H9 (cell line): ENCODE data around the gene LGALS9. TPM values are rescaled to one million over a fixed set of nuclear protein-coding genes. Genes with fewer than 3 reads are reported as not detected.

Experiments used
- DNase-seq: peaks from one replicate; pipeline ENCODE4 v3.0.0-alpha.2; 2017
- H2AFZ ChIP-seq: one replicate; pipeline ENCODE4 v1.6.1; 2013; ENCODE audit warnings: mild to moderate bottlenecking, low read length, control low read depth, moderate library complexity
- H2AK5ac ChIP-seq: 2 replicates; pipeline ENCODE4 v1.6.1; 2013; ENCODE audit warnings: low read length, control low read depth, mixed read lengths; ENCODE audit not compliant: insufficient read length
- H2BK120ac ChIP-seq: one replicate; pipeline ENCODE4 v1.6.1; 2013; ENCODE audit warnings: low read depth, mild to moderate bottlenecking, low read length, control low read depth, inconsistent platforms; ENCODE audit not compliant: poor library complexity, severe bottlenecking
- H2BK12ac ChIP-seq: 2 replicates; pipeline ENCODE4 v1.6.1; 2013; ENCODE audit warnings: low read length, control low read depth, mixed read lengths, low read depth; ENCODE audit not compliant: insufficient read length
- H2BK15ac ChIP-seq: 2 replicates; pipeline ENCODE4 v1.6.1; 2013; ENCODE audit warnings: low read depth, low read length, control low read depth
- H2BK20ac ChIP-seq: one replicate; pipeline ENCODE4 v1.6.1; 2013; ENCODE audit warnings: low read depth, mild to moderate bottlenecking, low read length, control low read depth, inconsistent platforms; ENCODE audit not compliant: poor library complexity, severe bottlenecking
- H2BK5ac ChIP-seq: 2 replicates; pipeline ENCODE4 v1.6.1; 2013; ENCODE audit warnings: low read length, control low read depth, mixed read lengths; ENCODE audit not compliant: insufficient read length
- H3K14ac ChIP-seq: 2 replicates; pipeline ENCODE4 v1.6.1; 2013; ENCODE audit warnings: low read length, control low read depth; ENCODE audit not compliant: insufficient read depth
- H3K18ac ChIP-seq: 2 replicates; pipeline ENCODE4 v1.6.1; 2013; ENCODE audit warnings: low read depth, mild to moderate bottlenecking, mixed read lengths, low read length, control low read depth; ENCODE audit not compliant: insufficient read length
- H3K23ac ChIP-seq: 2 replicates; pipeline ENCODE4 v1.6.1; 2013; ENCODE audit warnings: low read length, control low read depth, mixed read lengths, low read depth; ENCODE audit not compliant: insufficient read length
- H3K23me2 ChIP-seq: 2 replicates; pipeline ENCODE4 v1.6.1; 2013; ENCODE audit warnings: low read depth, mild to moderate bottlenecking, mixed read lengths, low read length, control low read depth; ENCODE audit not compliant: insufficient read length, poor library complexity, severe bottlenecking
- H3K27ac ChIP-seq: 2 replicates; pipeline ENCODE4 v1.5.1; 2013; ENCODE audit warnings: low read length, control low read depth, mixed read lengths, low read depth; ENCODE audit not compliant: insufficient read length
- H3K27me3 ChIP-seq: 2 replicates; pipeline ENCODE4 v1.6.1; 2013; ENCODE audit warnings: low read length, control low read depth, inconsistent platforms; ENCODE audit not compliant: insufficient read depth
- H3K4ac ChIP-seq: 2 replicates; pipeline ENCODE4 v1.6.1; 2013; ENCODE audit warnings: low read depth, mild to moderate bottlenecking, control low read depth, inconsistent platforms, low read length, moderate library complexity
- H3K4me1 ChIP-seq: 2 replicates; pipeline ENCODE4 v1.6.1; 2013; ENCODE audit warnings: low read length, control low read depth, inconsistent platforms; ENCODE audit not compliant: insufficient read depth
- H3K4me2 ChIP-seq: 2 replicates; pipeline ENCODE4 v1.6.1; 2013; ENCODE audit warnings: low read length, control low read depth, mixed read lengths; ENCODE audit not compliant: insufficient read length, insufficient read depth
- H3K56ac ChIP-seq: 2 replicates; pipeline ENCODE4 v1.6.1; 2013; ENCODE audit warnings: low read depth, mild to moderate bottlenecking, mixed read lengths, low read length, control low read depth; ENCODE audit not compliant: insufficient read length
- H3K79me1 ChIP-seq: 2 replicates; pipeline ENCODE4 v1.6.1; 2013; ENCODE audit warnings: low read depth, mild to moderate bottlenecking, moderate library complexity, low read length, control low read depth, inconsistent platforms; ENCODE audit not compliant: insufficient read depth, poor library complexity, severe bottlenecking
- H3K79me2 ChIP-seq: 2 replicates; pipeline ENCODE4 v1.6.1; 2013; ENCODE audit warnings: low read length, control low read depth, inconsistent platforms; ENCODE audit not compliant: insufficient read depth
- H3K9ac ChIP-seq: 2 replicates; pipeline ENCODE4 v1.6.1; 2013; ENCODE audit warnings: low read length, control low read depth, mixed read lengths; ENCODE audit not compliant: insufficient read length; ENCODE audit errors: extremely low read depth
- H3K9me3 ChIP-seq: one replicate; pipeline ENCODE4 v1.6.1; 2013; ENCODE audit warnings: low read depth, low read length, inconsistent platforms; ENCODE audit not compliant: control insufficient read depth
- H3T11ph ChIP-seq: one replicate; pipeline ENCODE4 v1.6.1; 2013; ENCODE audit warnings: mild to moderate bottlenecking, low read length, control low read depth, inconsistent platforms
- H4K20me1 ChIP-seq: one replicate; pipeline ENCODE4 v1.6.1; 2013; ENCODE audit not compliant: control insufficient read depth, insufficient read length, insufficient read depth
- H4K5ac ChIP-seq: 2 replicates; pipeline ENCODE4 v1.6.1; 2013; ENCODE audit warnings: low read depth, mild to moderate bottlenecking, mixed read lengths, low read length, control low read depth; ENCODE audit not compliant: insufficient read length
- H4K8ac ChIP-seq: replicated peaks from 2 replicates; pipeline ENCODE4 v1.6.1; 2013; ENCODE audit warnings: low read length, control low read depth, mixed read lengths, low read depth; ENCODE audit not compliant: insufficient read length
- H4K91ac ChIP-seq: 2 replicates; pipeline ENCODE4 v1.6.1; 2013; ENCODE audit warnings: low read depth, mild to moderate bottlenecking, moderate library complexity, mixed read lengths, low read length, control low read depth; ENCODE audit not compliant: insufficient read length
- H3K27ac Mint-ChIP-seq, 3 experiments: 2 replicates in 2 of 3; 3 replicates in 1 of 3; pipeline ENCODE4 v1.8.0; 2020 to 2021; ENCODE audit warnings: mixed read lengths in 3 of 3, mild to moderate bottlenecking in 1 of 3, moderate library complexity in 1 of 3
- H3K27me3 Mint-ChIP-seq: 2 replicates; pipeline ENCODE4 v1.8.0; 2021; ENCODE audit warnings: low read depth, mild to moderate bottlenecking, moderate library complexity, mixed read lengths
- H3K36me3 Mint-ChIP-seq, 3 experiments: 2 replicates in 2 of 3; 3 replicates in 1 of 3; pipeline ENCODE4 v1.8.0; 2020 to 2021; ENCODE audit warnings: low read depth in 3 of 3, mixed read lengths in 3 of 3; ENCODE audit not compliant: insufficient read depth in 1 of 3
- H3K4me1 Mint-ChIP-seq, 2 experiments: 2 replicates each; pipeline ENCODE4 v1.8.0; 2020; ENCODE audit warnings: mixed read lengths in 2 of 2
- H3K4me3 Mint-ChIP-seq, 2 experiments: 2 replicates in 1 of 2; 3 replicates in 1 of 2; pipeline ENCODE4 v1.8.0; 2020 to 2021; ENCODE audit warnings: mild to moderate bottlenecking in 2 of 2, mixed read lengths in 2 of 2, moderate library complexity in 1 of 2
- H3K9me3 Mint-ChIP-seq, 2 experiments: 2 replicates in 1 of 2; 3 replicates in 1 of 2; pipeline ENCODE4 v1.8.0; 2020; ENCODE audit warnings: mild to moderate bottlenecking in 2 of 2, mixed read lengths in 2 of 2, moderate library complexity in 1 of 2
- CTCF ChIP-seq: fragments of 200-600 bp; sonication (generic); conservative IDR thresholded peaks from 3 replicates; pipeline ENCODE4 v1.8.0; 2021; ENCODE audit warnings: antibody characterized with exemption, mild to moderate bottlenecking
- WGBS: extraction: QIAGEN DNeasy Blood & Tissue Kit; methylation state at CpG from one replicate; pipeline ENCODE4 v1.1.7; 2013; ENCODE audit warnings: missing lambda C conversion rate, low lambda C conversion rate, mixed read lengths; ENCODE audit not compliant: insufficient read length; ENCODE audit errors: extremely low coverage; 5-methylcytosine and 5-hydroxymethylcytosine counted together
- total RNA-seq: library from RNA; stranded (reverse); gene quantifications from 2 replicates; pipeline ENCODE4 v1.2.1, GENCODE V29; 2021

Gene LGALS9
- total RNA-seq, 1 experiment from 2014 or later = 2.5 TPM

GRCh38 chr17:27596096-27596495 is 34.9 kb upstream of the LGALS9 start:
- WGBS = no CpG with 5 or more reads among the region's 4 CpGs
- H2BK12ac ChIP-seq = no peak overlapping the region

More at GRCh38 chr17:27596096-27596495, 34.9 kb upstream of the LGALS9 start:
- no peak overlapping the region for H3K27ac ChIP-seq
- no peak overlapping the region for H2AFZ ChIP-seq
- no peak overlapping the region for H2BK15ac ChIP-seq
- Mint-ChIP-seq H3K4me1 (peaks cover 3 to 7% of the 10 kb centered on the region in 2 experiments), H3K27me3 (no peaks in the 10 kb centered on the region), H3K36me3 (peaks cover 3 to 43% (median 18%) of the 10 kb centered on the region in 3 experiments; a peak in 6 of 7 replicates), H3K27ac (no peak overlapping the region), H3K9me3 (no peaks in the 10 kb centered on the region), H3K4me3 (no peak overlapping the region)
- H4K91ac ChIP-seq = no peak overlapping the region
- H3K9ac ChIP-seq = no peak overlapping the region
- TF ChIP-seq CTCF = no peak
- H4K8ac ChIP-seq = no peak overlapping the region
- no peaks in the 10 kb centered on the region for H3K79me2 ChIP-seq
- H3K79me1 ChIP-seq = no peaks in the 10 kb centered on the region
- H3K23me2 ChIP-seq = no peaks in the 10 kb centered on the region
- no peak overlapping the region for H3K14ac ChIP-seq
- no peak overlapping the region for H3K18ac ChIP-seq
- no peak overlapping the region for H2BK120ac ChIP-seq
- H2AK5ac ChIP-seq = no peak overlapping the region
- H3K23ac ChIP-seq = no peak overlapping the region
- no peak overlapping the region for H2BK5ac ChIP-seq
- no peak overlapping the region for H3K56ac ChIP-seq
- H3K9me3 ChIP-seq = no peaks in the 10 kb centered on the region
- H3K4me2 ChIP-seq = no peak overlapping the region
- no peaks in the 10 kb centered on the region for H3K4me1 ChIP-seq
- no peaks in the 10 kb centered on the region for H3K27me3 ChIP-seq
- no peak for DNase-seq
- no peak overlapping the region for H3K4ac ChIP-seq
- no peak overlapping the region for H3T11ph ChIP-seq
- no peaks in the 10 kb centered on the region for H4K20me1 ChIP-seq
- H4K5ac ChIP-seq = no peak overlapping the region
- no peak overlapping the region for H2BK20ac ChIP-seq
